CD4-positive, CD25-positive, alpha-beta regulatory T cell (primary cell): ENCODE measurements around the gene ENPP6. TPM values are rescaled to one million over a fixed set of nuclear protein-coding genes. Genes with fewer than 3 reads are reported as not detected.
A peak's percentile ranks its signal among the peaks of the same experiment; 100 is the strongest.

Experiments used
- ATAC-seq, 2 donors: fragments of 150-1000 bp; cut with Tn5 transposase; one replicate each; pipeline ENCODE4 v1.10.0; 2021; ENCODE audit warnings: low read depth in 2 of 2, moderate number of reproducible peaks in 2 of 2, moderate library complexity in 1 of 2
- DNase-seq, 3 donors: peaks; one replicate each; pipeline versions ENCODE4 v3.0.0 to v3.0.0-alpha.2; 2012 to 2022; ENCODE audit warnings: mixed read lengths in 1 of 3
- H3K27ac ChIP-seq: one replicate; pipeline ENCODE4 v1.7.0; 2013; ENCODE audit warnings: mild to moderate bottlenecking, low read length; ENCODE audit not compliant: insufficient read depth, poor library complexity, severe bottlenecking
- H3K27me3 ChIP-seq: one replicate; pipeline ENCODE4 v1.7.0; 2013; ENCODE audit warnings: low read length; ENCODE audit not compliant: control insufficient read depth, insufficient read depth
- H3K36me3 ChIP-seq: one replicate; pipeline ENCODE4 v1.7.0; 2013; ENCODE audit warnings: mild to moderate bottlenecking, low read length, moderate library complexity; ENCODE audit not compliant: control insufficient read depth, insufficient read depth
- H3K4me1 ChIP-seq: 2 replicates; pipeline ENCODE4 v1.7.0; 2013; ENCODE audit warnings: mild to moderate bottlenecking, low read length; ENCODE audit not compliant: insufficient read depth, control insufficient read depth, poor library complexity, severe bottlenecking
- H3K4me3 ChIP-seq: one replicate; pipeline ENCODE4 v1.7.0; 2013; ENCODE audit warnings: low read depth, mild to moderate bottlenecking, low read length, moderate library complexity
- H3K9me3 ChIP-seq, 2 experiments: 1 replicate in 1 of 2; 2 replicates in 1 of 2; pipeline ENCODE4 v1.7.0; 2013; ENCODE audit warnings: low read length in 2 of 2, mild to moderate bottlenecking in 1 of 2, moderate library complexity in 1 of 2; ENCODE audit not compliant: control insufficient read depth in 2 of 2
- H3K27ac Mint-ChIP-seq, 3 donors: one replicate each; pipeline ENCODE4 v1.8.0; 2020 to 2022; ENCODE audit warnings: mild to moderate bottlenecking in 3 of 3, mixed read lengths in 3 of 3, moderate library complexity in 2 of 3
- H3K27me3 Mint-ChIP-seq: one replicate; pipeline ENCODE4 v1.8.0; 2022; ENCODE audit warnings: mild to moderate bottlenecking, mixed read lengths
- H3K36me3 Mint-ChIP-seq: one replicate; pipeline ENCODE4 v1.8.0; 2020; ENCODE audit warnings: mixed read lengths
- H3K4me1 Mint-ChIP-seq, 4 donors: one replicate each; pipeline ENCODE4 v1.8.0; 2020 to 2022; ENCODE audit warnings: mixed read lengths in 4 of 4, mild to moderate bottlenecking in 1 of 4
- H3K4me3 Mint-ChIP-seq, 4 donors: one replicate each; pipeline ENCODE4 v1.8.0; 2020 to 2022; ENCODE audit warnings: mild to moderate bottlenecking in 4 of 4, mixed read lengths in 4 of 4, moderate library complexity in 3 of 4
- H3K9me3 Mint-ChIP-seq, 7 donors: one replicate each; pipeline ENCODE4 v1.8.0; 2020 to 2022; ENCODE audit warnings: mixed read lengths in 7 of 7, mild to moderate bottlenecking in 3 of 7, moderate library complexity in 2 of 7
- polyA plus RNA-seq, 4 donors: library from polyadenylated mRNA; unstranded; fragments of 300-500 nt; fragmentation: Illumina TruSeq; gene quantifications; one replicate each; pipeline ENCODE4 v1.2.3, GENCODE V29; 2021
- total RNA-seq: library from RNA; stranded (reverse); gene quantifications from one replicate; pipeline ENCODE4 v1.2.3, GENCODE V29; 2022

The ENPP6 gene
- total and polyA plus RNA-seq, 5 donors from 2014 or later: not detected

GRCh38 chr4:184099000-184099399 lies 118.7 kb downstream of the ENPP6 start:
- Mint-ChIP-seq H3K27me3 (peaks cover 7% of the 10 kb centered on the region), H3K27ac (no peak overlapping the region), H3K4me3 (no peak overlapping the region), H3K9me3 (peaks cover 0 to 4% (median 0%) of the 10 kb centered on the region in 7 donors), H3K36me3 (no peaks in the 10 kb centered on the region), H3K4me1 (peaks cover 0 to 3% (median 0%) of the 10 kb centered on the region in 4 donors)
- H3K36me3 ChIP-seq: no peaks in the 10 kb centered on the region
- H3K4me3 ChIP-seq: no peak overlapping the region
- no peaks in the 10 kb centered on the region for H3K9me3 ChIP-seq
- H3K27ac ChIP-seq: no peak overlapping the region
- ATAC-seq: no peak
- H3K4me1 ChIP-seq: no peaks in the 10 kb centered on the region
- no peak for DNase-seq
- H3K27me3 ChIP-seq: no peaks in the 10 kb centered on the region

GRCh38 chr4:184097815-184098214 lies 119.9 kb downstream of the ENPP6 start:
- Mint-ChIP-seq H3K9me3 (peaks cover 0 to 4% (median 0%) of the 10 kb centered on the region in 7 donors), H3K4me1 (peaks cover 0 to 3% (median 0%) of the 10 kb centered on the region in 4 donors), H3K27ac (no peak overlapping the region), H3K4me3 (no peak overlapping the region), H3K36me3 (no peaks in the 10 kb centered on the region), H3K27me3 (peaks cover 7% of the 10 kb centered on the region)
- Histone ChIP-seq H3K9me3 (no peaks in the 10 kb centered on the region), H3K4me3 (no peak overlapping the region), H3K27me3 (no peaks in the 10 kb centered on the region), H3K36me3 (no peaks in the 10 kb centered on the region), H3K27ac (no peak overlapping the region), H3K4me1 (no peaks in the 10 kb centered on the region)
- ATAC-seq (no peak), DNase-seq (no peak)

GRCh38 chr4:184097241-184097605 lies 120.5 kb downstream of the ENPP6 start:
- no peaks in the 10 kb centered on the region for H3K36me3 ChIP-seq
- no peaks in the 10 kb centered on the region for H3K27me3 ChIP-seq
- H3K27ac Mint-ChIP-seq: no peak overlapping the region
- no peaks in the 10 kb centered on the region for H3K4me1 ChIP-seq
- no peaks in the 10 kb centered on the region for H3K36me3 Mint-ChIP-seq
- peaks cover 0 to 4% (median 0%) of the 10 kb centered on the region in 7 donors for H3K9me3 Mint-ChIP-seq
- H3K4me3 Mint-ChIP-seq: peak overlapping the region in 2 of 4 donors; percentile 31 to 52
- H3K4me1 Mint-ChIP-seq: peaks cover 0 to 3% (median 0%) of the 10 kb centered on the region in 4 donors
- no peak overlapping the region for H3K4me3 ChIP-seq
- no peaks in the 10 kb centered on the region for H3K9me3 ChIP-seq
- DNase-seq (peak in 1 of 3 donors; percentile 7), ATAC-seq (no peak)
- peaks cover 7% of the 10 kb centered on the region for H3K27me3 Mint-ChIP-seq
- no peak overlapping the region for H3K27ac ChIP-seq

- no peaks in the 10 kb centered on the region for H3K27me3 ChIP-seq
- no peaks in the 10 kb centered on the region for H3K4me1 ChIP-seq
- Mint-ChIP-seq H3K9me3 (peaks cover 0 to 4% (median 0%) of the 10 kb centered on the region in 7 donors), H3K27ac (no peak overlapping the region), H3K27me3 (peaks cover 7% of the 10 kb centered on the region), H3K4me3 (no peak overlapping the region), H3K36me3 (no peaks in the 10 kb centered on the region), H3K4me1 (peaks cover 0 to 3% (median 0%) of the 10 kb centered on the region in 4 donors)
- H3K4me3 ChIP-seq: no peak overlapping the region
- DNase-seq (no peak), ATAC-seq (no peak)
- no peaks in the 10 kb centered on the region for H3K36me3 ChIP-seq
- no peak overlapping the region for H3K27ac ChIP-seq
- no peaks in the 10 kb centered on the region for H3K9me3 ChIP-seq
Observed at GRCh38 chr4:184096561-184097240, 121.0 kb downstream of the ENPP6 start.

- H3K27me3 Mint-ChIP-seq: peaks cover 23% of the 10 kb centered on the region
- ATAC-seq (no peak), DNase-seq (no peak)
- no peak overlapping the region for H3K27ac ChIP-seq
- no peak overlapping the region for H3K27ac Mint-ChIP-seq
- H3K36me3 Mint-ChIP-seq: no peaks in the 10 kb centered on the region
- no peaks in the 10 kb centered on the region for H3K4me1 ChIP-seq
- H3K4me3 Mint-ChIP-seq: no peak overlapping the region
- peaks cover 0 to 3% (median 0%) of the 10 kb centered on the region in 4 donors for H3K4me1 Mint-ChIP-seq
- H3K4me3 ChIP-seq: no peak overlapping the region
- no peaks in the 10 kb centered on the region for H3K27me3 ChIP-seq
- H3K36me3 ChIP-seq: no peaks in the 10 kb centered on the region
- no peaks in the 10 kb centered on the region for H3K9me3 ChIP-seq
- H3K9me3 Mint-ChIP-seq: peaks cover 0 to 2% (median 0%) of the 10 kb centered on the region in 7 donors
Observed at GRCh38 chr4:184094532-184095159, 123.0 kb downstream of the ENPP6 start.

GRCh38 chr4:184091986-184092385 lies 125.7 kb downstream of the ENPP6 start:
- ATAC-seq (no peak), DNase-seq (no peak)
- Histone ChIP-seq H3K9me3 (no peaks in the 10 kb centered on the region), H3K27ac (no peak overlapping the region), H3K27me3 (no peaks in the 10 kb centered on the region), H3K36me3 (no peaks in the 10 kb centered on the region), H3K4me1 (no peaks in the 10 kb centered on the region), H3K4me3 (no peak overlapping the region)
- H3K4me3 Mint-ChIP-seq: no peak overlapping the region
- H3K27me3 Mint-ChIP-seq: peaks cover 27% of the 10 kb centered on the region
- peaks cover 0 to 2% (median 0%) of the 10 kb centered on the region in 7 donors for H3K9me3 Mint-ChIP-seq
- no peak overlapping the region for H3K27ac Mint-ChIP-seq
- no peaks in the 10 kb centered on the region for H3K4me1 Mint-ChIP-seq
- H3K36me3 Mint-ChIP-seq: no peaks in the 10 kb centered on the region

- no peak overlapping the region for H3K4me3 ChIP-seq
- no peak for DNase-seq
- peaks cover 20% of the 10 kb centered on the region for H3K27me3 Mint-ChIP-seq
- H3K4me1 ChIP-seq: no peaks in the 10 kb centered on the region
- no peaks in the 10 kb centered on the region for H3K9me3 ChIP-seq
- no peaks in the 10 kb centered on the region for H3K4me1 Mint-ChIP-seq
- H3K27ac Mint-ChIP-seq: no peak overlapping the region
- H3K27ac ChIP-seq: no peak overlapping the region
- ATAC-seq: no peak
- H3K9me3 Mint-ChIP-seq: peaks cover 0 to 4% (median 0%) of the 10 kb centered on the region in 7 donors
- H3K4me3 Mint-ChIP-seq: no peak overlapping the region
- H3K27me3 ChIP-seq: no peaks in the 10 kb centered on the region
- no peaks in the 10 kb centered on the region for H3K36me3 ChIP-seq
- H3K36me3 Mint-ChIP-seq: no peaks in the 10 kb centered on the region
Observed at GRCh38 chr4:184090571-184090970, 127.1 kb downstream of the ENPP6 start.

- Histone ChIP-seq H3K9me3 (no peaks in the 10 kb centered on the region), H3K27me3 (peaks cover 2% of the 10 kb centered on the region), H3K27ac (no peak overlapping the region), H3K4me3 (no peak overlapping the region), H3K4me1 (no peaks in the 10 kb centered on the region), H3K36me3 (no peaks in the 10 kb centered on the region)
- Mint-ChIP-seq H3K4me1 (no peaks in the 10 kb centered on the region), H3K27ac (no peak overlapping the region), H3K4me3 (no peak overlapping the region), H3K36me3 (no peaks in the 10 kb centered on the region), H3K27me3 (peaks cover 13% of the 10 kb centered on the region), H3K9me3 (peaks cover 0 to 4% (median 0%) of the 10 kb centered on the region in 7 donors)
- no peak for DNase-seq
- ATAC-seq: no peak
Observed at GRCh38 chr4:184080674-184081073, 137.0 kb downstream of the ENPP6 start.
